Measurements from ENCODE around the gene KCNJ18. TPM values are rescaled to one million over a fixed set of nuclear protein-coding genes. Genes with fewer than 3 reads are reported as not detected.
"Not testable (repeated sequence)": the region's sequence is repeated elsewhere in the genome, so short reads cannot be mapped to it uniquely, and the experiment has no call there.

Gene KCNJ18
- total RNA-seq, 1 donor = not detected

DNA sequence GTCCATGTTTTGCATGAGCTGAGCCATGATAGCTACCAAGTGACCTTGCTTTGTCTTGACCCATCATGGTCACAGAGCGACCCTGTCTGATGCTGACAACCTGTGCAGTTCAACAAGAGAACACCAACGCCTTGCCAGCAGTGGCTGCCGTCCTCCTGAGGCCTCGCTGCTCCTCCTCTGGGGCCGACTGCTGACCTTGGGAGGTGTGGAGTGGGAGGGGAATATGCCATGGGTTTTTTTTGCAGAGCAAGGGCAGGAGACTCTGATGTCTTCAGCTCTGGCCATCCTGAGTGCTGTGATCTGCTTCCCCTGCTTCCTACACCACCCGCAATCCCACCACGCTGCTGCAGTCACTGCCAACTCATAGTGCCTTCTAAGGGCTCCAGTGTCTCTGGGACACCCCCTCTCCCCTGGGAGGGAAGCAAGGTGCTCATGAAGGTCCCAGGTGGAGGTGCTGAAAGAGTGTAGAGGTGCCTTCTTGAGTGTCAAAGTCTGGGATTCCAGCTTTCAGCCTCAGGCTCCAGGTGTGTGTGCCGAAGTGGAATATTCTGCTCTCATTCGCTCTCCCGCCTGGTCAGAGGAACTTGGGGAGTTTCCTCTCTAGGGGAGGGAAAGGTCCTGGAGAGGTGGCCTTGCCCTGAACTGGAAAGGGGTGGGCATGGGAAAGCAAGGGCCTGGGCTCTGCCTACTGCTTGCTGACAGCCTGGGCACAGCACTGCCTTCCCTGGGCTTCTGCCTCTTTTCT lies 22.5 kb upstream of the KCNJ18 start:
- DNase-seq (ENCODE audit: low read depth); H3K4me3 ChIP-seq (ENCODE audit: low read depth, low read length): not testable (repeated sequence)

- not testable (repeated sequence) for H3K4me3 ChIP-seq (ENCODE audit: low read depth, low read length); DNase-seq (ENCODE audit: low read depth)
Measured at GRCh38 chr17:21670361-21671155, 21.8 kb upstream of the KCNJ18 start.

GRCh38 chr17:21671437-21671836 lies 20.9 kb upstream of the KCNJ18 start:
- DNase-seq (ENCODE audit: low read depth); H3K4me3 ChIP-seq (ENCODE audit: low read depth, low read length): not testable (repeated sequence)

DNA sequence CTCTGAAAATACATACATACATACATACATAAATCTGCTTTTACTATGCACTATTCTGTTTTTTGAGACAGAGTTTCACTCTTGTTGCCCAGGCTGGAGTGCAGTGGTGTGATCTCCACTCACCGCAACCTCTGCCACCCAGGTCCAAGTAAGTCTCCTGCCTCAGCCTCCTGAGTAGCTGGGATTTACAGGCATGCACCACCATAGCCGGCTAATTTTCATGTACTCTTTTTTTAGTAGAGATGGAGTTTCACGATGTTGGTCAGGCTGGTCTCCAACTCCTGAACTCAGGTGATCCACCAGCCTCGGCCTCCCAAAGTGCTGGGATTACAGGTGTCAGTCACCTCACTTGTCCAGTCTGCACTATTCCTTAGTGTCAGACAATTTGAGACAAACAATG lies 20.5 kb upstream of the KCNJ18 start:
- not testable (repeated sequence) for H3K4me3 ChIP-seq (ENCODE audit: low read depth, low read length); DNase-seq (ENCODE audit: low read depth)

DNA sequence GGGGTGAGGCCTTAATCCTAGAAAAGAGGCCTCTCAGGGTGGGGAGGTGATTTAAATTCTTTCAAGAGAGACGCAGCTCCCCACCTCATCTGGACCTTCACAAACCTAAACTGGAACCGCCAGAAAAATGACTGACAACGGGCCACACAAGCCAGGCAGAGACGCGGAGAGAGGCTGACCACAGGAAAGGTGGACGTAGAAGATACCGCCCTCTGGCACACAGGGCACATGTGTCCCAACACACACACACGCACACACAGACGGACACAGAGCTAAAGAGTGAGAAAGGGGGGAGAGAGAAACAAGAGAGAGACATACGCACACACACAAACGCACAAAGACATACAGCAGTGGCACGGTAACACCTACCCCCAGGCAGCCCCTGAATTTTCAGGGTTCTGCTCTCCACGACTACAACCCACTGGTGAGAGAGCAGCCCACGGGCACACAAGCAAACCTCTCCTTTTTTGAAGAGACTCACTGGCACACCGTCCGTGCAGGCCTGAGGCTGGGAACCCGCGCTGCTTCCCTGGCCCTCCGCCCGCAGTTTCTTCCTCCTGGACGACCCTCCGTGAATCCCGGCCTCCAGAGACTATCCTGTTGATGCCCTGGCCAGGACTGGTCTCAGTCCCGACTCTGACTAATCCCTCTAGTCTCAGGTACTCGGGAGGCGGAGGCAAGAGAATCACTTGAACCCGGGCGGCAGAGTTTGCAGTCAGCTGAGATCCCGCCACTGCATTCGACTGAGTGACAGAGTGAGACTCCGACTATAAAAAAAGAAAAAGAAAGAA lies 18.7 kb upstream of the KCNJ18 start:
- not testable (repeated sequence) for DNase-seq (ENCODE audit: low read depth); H3K4me3 ChIP-seq (ENCODE audit: low read depth, low read length)

- no peak overlapping the region for H3K4me3 ChIP-seq (ENCODE audit: low read depth, low read length)
- TF ChIP-seq, protein P1, sequence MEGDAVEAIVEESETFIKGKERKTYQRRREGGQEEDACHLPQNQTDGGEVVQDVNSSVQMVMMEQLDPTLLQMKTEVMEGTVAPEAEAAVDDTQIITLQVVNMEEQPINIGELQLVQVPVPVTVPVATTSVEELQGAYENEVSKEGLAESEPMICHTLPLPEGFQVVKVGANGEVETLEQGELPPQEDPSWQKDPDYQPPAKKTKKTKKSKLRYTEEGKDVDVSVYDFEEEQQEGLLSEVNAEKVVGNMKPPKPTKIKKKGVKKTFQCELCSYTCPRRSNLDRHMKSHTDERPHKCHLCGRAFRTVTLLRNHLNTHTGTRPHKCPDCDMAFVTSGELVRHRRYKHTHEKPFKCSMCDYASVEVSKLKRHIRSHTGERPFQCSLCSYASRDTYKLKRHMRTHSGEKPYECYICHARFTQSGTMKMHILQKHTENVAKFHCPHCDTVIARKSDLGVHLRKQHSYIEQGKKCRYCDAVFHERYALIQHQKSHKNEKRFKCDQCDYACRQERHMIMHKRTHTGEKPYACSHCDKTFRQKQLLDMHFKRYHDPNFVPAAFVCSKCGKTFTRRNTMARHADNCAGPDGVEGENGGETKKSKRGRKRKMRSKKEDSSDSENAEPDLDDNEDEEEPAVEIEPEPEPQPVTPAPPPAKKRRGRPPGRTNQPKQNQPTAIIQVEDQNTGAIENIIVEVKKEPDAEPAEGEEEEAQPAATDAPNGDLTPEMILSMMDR (IDR thresholded peaks at IDR 0.05; ENCODE audit: insufficient read depth, low read depth, low read length) = no peak
- DNase-seq (ENCODE audit: low read depth) = no peak
Measured at GRCh38 chr17:21674242-21674731, 18.0 kb upstream of the KCNJ18 start.

- H3K4me3 ChIP-seq (ENCODE audit: low read depth, low read length); DNase-seq (ENCODE audit: low read depth): not testable (repeated sequence)
Measured at GRCh38 chr17:21674891-21675738, 17.2 kb upstream of the KCNJ18 start.

- not testable (repeated sequence) for H3K4me3 ChIP-seq (ENCODE audit: low read depth, low read length); DNase-seq (ENCODE audit: low read depth)
Measured at GRCh38 chr17:21675739-21676130, 16.6 kb upstream of the KCNJ18 start.

DNA sequence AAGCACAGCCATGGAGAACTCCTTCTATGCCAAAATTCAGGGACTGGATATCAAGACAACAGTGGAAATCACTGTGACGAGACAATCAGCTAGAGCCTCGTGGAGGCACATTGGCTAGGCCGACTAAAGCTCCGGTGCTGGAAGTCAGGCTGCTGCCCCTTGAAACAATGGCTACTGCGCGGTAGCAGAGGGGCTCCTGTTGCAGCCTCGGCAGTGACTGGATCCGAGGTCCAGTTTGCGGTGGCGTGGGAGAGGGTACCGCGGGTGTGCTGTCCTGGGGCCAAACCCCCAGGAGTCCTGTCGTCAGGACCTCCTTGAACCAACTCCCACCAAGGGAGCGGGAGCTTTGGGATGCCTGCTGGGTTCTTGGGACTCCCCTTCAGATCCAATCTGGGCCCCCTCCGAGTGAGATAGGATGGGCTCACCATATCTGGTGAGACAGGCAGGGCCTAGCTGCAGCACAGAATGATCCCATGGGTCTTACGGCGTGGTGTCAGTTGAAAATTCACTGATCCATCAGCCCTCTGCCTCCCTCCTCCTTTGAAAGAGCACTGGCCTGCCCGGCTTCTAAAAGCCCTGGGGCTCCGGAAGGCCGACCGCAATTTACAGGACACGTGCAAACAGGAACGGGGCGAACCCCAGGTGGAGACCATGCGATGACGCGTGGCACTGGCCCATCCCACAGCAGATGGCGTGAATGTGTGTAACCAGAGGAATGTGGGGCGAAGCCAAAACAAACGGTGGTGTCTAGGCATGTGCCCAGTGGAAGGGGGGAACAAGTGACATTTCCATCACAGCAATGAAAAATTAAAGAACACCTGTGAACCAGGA lies 15.8 kb upstream of the KCNJ18 start:
- no peak for DNase-seq (ENCODE audit: low read depth)
- TF ChIP-seq, protein P1 (IDR thresholded peaks at IDR 0.05; ENCODE audit: insufficient read depth, low read depth, low read length) = no peak
- H3K4me3 ChIP-seq (ENCODE audit: low read depth, low read length) = no peak overlapping the region
